Measurements from ENCODE around the gene SEMA3E. TPM values are rescaled to one million over a fixed set of nuclear protein-coding genes. Genes with fewer than 3 reads are reported as not detected.

Gene SEMA3E
- total RNA-seq, 4 donors from 2014 or later = 0.83 to 2.2 (median 1.9) TPM

DNA sequence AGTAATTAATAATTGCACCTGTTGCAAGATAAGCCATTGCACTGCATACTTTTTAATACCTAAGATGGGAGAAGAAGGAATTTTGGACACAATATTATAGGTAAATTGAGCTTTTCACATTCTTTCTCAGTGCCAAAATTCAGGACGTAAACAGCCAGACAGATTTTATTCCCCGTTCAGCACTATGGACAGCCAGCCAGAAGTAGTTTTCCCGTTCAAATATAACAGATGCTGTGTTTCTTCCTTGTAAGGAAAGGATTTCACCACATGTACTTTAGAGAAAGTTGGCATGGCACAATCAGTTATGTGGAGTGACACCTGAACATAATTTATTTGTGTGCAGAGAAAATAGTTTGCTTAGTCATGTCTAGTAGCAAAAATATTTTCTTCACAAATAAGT is 34.8 kb downstream of the SEMA3E start:
- no peaks in the 10 kb centered on the region for H3K9me3 ChIP-seq
- no peaks in the 10 kb centered on the region for H3K36me3 ChIP-seq
- no peak for DNase-seq
- no peak for TF ChIP-seq CTCF (IDR thresholded peaks at IDR 0.05)
- TF ChIP-seq POLR2A (IDR thresholded peaks at IDR 0.05) = no peak
- no peaks in the 10 kb centered on the region for H3K4me1 ChIP-seq
- no peak overlapping the region for H3K4me3 ChIP-seq
- no peak overlapping the region for H3K27ac ChIP-seq
- no peaks in the 10 kb centered on the region for H3K27me3 ChIP-seq

DNA sequence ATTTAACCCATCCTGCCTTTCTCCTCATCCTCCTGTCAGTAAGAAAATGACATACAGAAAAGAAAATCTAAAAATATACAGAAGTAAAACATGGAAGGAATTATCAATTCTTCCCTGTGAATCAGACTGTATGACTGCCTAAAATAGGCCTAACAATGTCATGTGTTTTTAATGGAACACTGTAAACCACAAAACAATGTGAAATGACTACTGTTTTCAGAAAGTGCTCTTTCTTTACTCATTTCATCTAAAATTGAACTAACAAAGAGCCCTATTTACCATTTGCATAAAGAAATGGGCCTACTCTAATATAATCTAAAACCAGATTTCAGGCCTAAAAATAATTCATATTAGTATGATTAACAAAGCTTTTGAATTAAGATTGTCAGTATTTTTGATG is 35.7 kb downstream of the SEMA3E start:
- no peaks in the 10 kb centered on the region for H3K9me3 ChIP-seq
- DNase-seq = no peak
- no peak overlapping the region for H3K27ac ChIP-seq
- H3K4me1 ChIP-seq = no peaks in the 10 kb centered on the region
- no peaks in the 10 kb centered on the region for H3K36me3 ChIP-seq
- H3K4me3 ChIP-seq = no peak overlapping the region
- H3K27me3 ChIP-seq = no peaks in the 10 kb centered on the region
- TF ChIP-seq CTCF (IDR thresholded peaks at IDR 0.05) (no peak), POLR2A (IDR thresholded peaks at IDR 0.05) (no peak)

GRCh38 chr7:83611776-83612175 is 37.2 kb downstream of the SEMA3E start:
- Histone ChIP-seq H3K36me3 (no peaks in the 10 kb centered on the region), H3K4me3 (no peak overlapping the region), H3K27me3 (no peaks in the 10 kb centered on the region), H3K27ac (no peak overlapping the region), H3K4me1 (no peaks in the 10 kb centered on the region), H3K9me3 (no peaks in the 10 kb centered on the region)
- TF ChIP-seq POLR2A (IDR thresholded peaks at IDR 0.05) (no peak), CTCF (IDR thresholded peaks at IDR 0.05) (no peak)
- no peak for DNase-seq

GRCh38 chr7:83610649-83611304 is 38.2 kb downstream of the SEMA3E start:
- H3K27me3 ChIP-seq = no peaks in the 10 kb centered on the region
- no peaks in the 10 kb centered on the region for H3K9me3 ChIP-seq
- H3K4me1 ChIP-seq = no peaks in the 10 kb centered on the region
- DNase-seq = no peak
- H3K4me3 ChIP-seq = no peak overlapping the region
- no peak overlapping the region for H3K27ac ChIP-seq
- no peaks in the 10 kb centered on the region for H3K36me3 ChIP-seq
- TF ChIP-seq POLR2A (IDR thresholded peaks at IDR 0.05) (no peak), CTCF (IDR thresholded peaks at IDR 0.05) (no peak)

- no peaks in the 10 kb centered on the region for H3K4me1 ChIP-seq
- TF ChIP-seq CTCF (IDR thresholded peaks at IDR 0.05) (no peak), POLR2A (IDR thresholded peaks at IDR 0.05) (no peak)
- DNase-seq = no peak
- no peak overlapping the region for H3K27ac ChIP-seq
- no peaks in the 10 kb centered on the region for H3K36me3 ChIP-seq
- no peak overlapping the region for H3K4me3 ChIP-seq
- no peaks in the 10 kb centered on the region for H3K27me3 ChIP-seq
- H3K9me3 ChIP-seq = no peaks in the 10 kb centered on the region
Observed at GRCh38 chr7:83608716-83609115, 40.2 kb downstream of the SEMA3E start.

GRCh38 chr7:83603649-83604048 is 45.3 kb downstream of the SEMA3E start:
- H3K4me3 ChIP-seq = no peak overlapping the region
- no peak for TF ChIP-seq POLR2A (IDR thresholded peaks at IDR 0.05)
- H3K9me3 ChIP-seq = no peaks in the 10 kb centered on the region
- no peaks in the 10 kb centered on the region for H3K36me3 ChIP-seq
- H3K27ac ChIP-seq = no peak overlapping the region
- no peak for DNase-seq
- no peaks in the 10 kb centered on the region for H3K4me1 ChIP-seq
- no peaks in the 10 kb centered on the region for H3K27me3 ChIP-seq
